ENCODE measurements around the gene RLF.

Gene RLF

GRCh38 chr1:40161125-40161887 lies at the start of gene RLF:
TSS of gene RLF (plus strand) at chr1:40161387. CDS start at chr1:40161400, 13 bp downstream.
- peak; percentile 88 for DNase-seq (ENCODE audit: low read depth)

DNA sequence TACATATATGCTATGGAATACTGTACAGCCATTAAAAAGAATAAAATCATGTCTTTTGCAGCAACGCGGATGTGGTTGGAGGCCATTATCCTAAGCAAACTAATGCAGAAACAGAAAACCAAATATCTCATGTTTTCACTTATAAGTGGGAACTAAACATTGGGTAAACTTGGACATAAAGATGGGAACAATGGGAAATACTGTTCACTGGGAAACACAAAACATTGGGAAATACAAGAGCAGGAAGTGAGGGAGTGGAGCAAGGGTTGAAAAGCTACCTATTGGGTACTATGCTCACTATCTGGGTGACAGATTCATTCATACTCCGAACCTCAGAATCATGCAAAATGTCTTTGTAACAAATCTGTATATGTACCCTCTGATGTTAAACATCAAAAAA lies 46.8 kb upstream of the RLF start:
- DNase-seq (ENCODE audit: low read depth) = no peak

- DNase-seq (ENCODE audit: low read depth) = no peak
Measured at GRCh38 chr1:40120128-40120527, 41.1 kb upstream of the RLF start.

DNA sequence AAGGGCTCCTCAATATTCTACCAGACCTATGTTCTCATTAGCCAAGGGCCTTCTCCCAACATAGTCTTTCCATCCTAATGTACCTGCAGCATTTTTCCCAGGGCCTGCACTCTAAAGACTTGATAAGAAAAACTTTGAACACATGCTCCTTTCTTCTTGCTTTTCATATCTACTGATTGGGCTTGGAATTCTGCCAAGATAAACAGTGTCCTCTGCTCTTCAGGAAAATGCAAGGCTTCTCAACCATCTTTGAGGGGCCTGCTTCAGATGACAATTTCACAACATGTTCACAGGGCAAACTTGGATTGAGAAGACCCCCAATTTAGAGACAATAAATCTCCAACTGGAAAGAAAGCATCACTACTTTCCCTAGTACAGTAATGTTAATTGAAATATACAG lies 38.3 kb upstream of the RLF start:
- DNase-seq (ENCODE audit: low read depth) = no peak

DNA sequence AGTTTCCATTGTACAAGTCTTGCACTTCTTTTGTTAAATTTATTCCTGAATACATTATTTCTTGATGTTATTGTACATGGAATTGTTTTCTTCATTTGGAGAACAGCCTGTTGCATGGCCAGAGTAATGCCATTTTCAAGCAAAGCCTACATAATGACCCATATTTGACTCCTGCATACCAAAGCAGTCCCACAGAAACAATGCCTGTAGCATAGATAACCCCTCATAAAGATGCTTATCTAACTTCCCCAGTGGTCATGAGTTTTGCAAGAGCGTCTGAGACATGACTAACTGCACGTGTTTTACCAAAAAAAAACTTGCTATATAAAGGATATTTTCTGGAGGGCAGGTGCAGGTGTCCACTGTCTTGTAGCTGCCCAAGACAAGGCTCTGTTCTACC lies 30.3 kb upstream of the RLF start:
- no peak for DNase-seq (ENCODE audit: low read depth)

- no peak for DNase-seq (ENCODE audit: low read depth)
Measured at GRCh38 chr1:40132383-40133311, 28.5 kb upstream of the RLF start.

DNA sequence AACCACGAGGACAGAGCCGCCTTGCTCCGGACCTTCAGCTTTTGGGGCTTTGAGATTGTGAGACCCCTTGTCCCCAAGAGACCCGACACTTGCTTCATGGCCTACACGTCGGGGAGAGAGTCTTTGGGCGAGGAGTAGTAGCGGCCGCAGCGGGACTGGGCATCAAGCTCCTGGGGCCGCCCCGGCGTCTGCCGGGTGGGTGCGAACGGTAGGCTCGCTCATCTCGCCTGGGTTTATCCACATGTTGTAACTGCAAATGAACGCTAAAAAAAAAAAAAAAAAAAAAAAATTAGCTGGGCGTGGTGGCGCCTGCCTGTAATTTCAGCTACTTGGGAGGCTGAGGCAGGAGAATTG lies 27.9 kb upstream of the RLF start:
- DNase-seq (ENCODE audit: low read depth) = no peak

DNA sequence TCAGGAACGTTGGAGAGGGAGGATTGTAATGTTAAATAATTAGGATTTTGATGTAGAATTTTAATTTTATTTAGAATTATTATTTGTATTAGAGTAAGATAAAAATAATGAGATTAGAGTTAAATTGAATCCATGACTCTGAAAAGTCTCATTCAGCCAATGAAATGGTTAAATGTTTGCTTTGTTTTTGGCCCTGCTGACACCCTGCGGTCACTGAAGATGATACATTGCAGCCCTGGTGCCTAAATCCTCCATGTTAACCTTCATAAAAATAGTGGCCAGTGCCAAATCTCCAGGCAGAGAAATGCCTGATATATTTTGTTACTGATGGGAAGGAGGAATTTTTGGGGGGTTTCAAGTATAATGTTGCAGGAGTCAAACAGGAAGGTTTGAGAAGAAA lies 27.3 kb upstream of the RLF start:
- DNase-seq (ENCODE audit: low read depth) = no peak

GRCh38 chr1:40140211-40140973 lies 20.8 kb upstream of the RLF start:
- DNase-seq (ENCODE audit: low read depth) = no peak

GRCh38 chr1:40141878-40142535 lies 19.2 kb upstream of the RLF start:
- DNase-seq (ENCODE audit: low read depth) = no peak

DNA sequence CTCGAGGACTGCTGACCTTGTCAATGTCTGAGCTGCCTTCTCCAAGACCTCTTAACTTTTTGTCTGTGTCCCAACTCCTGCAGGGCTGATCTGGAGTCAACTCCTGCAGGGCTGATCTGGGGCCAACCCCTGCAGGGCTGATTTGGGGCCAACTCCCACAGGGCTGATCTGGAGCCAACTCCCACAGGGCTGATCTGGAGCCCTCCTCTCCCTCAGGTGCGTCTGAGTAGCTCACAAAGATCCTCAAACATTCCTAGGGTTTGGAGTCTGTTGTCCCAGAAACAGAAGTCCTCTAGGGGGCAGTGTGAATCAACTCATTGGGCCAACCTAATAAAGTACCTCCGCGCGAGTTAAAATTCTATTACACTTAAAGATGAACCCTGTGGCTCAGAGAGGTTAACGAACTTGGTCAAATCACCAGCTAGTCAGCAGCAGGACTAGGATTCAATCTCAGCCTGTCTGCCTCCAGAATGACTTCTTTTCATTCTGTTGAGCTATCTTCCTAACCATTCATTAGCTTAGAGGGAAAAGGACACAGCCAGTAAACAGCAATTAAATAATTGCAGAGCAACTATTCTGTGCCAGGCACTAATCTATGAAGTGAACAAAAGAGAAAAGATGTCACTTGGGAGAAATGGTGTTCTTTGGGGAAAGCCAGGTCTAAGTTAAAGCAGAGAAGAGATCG lies 17.2 kb upstream of the RLF start:
- peak; percentile 32 for DNase-seq (ENCODE audit: low read depth)

- no peak for DNase-seq (ENCODE audit: low read depth)
Measured at GRCh38 chr1:40151457-40152079, 9.6 kb upstream of the RLF start.

GRCh38 chr1:40153073-40153770 lies 8.0 kb upstream of the RLF start:
- DNase-seq (ENCODE audit: low read depth) = no peak

GRCh38 chr1:40155135-40155534 lies 6.1 kb upstream of the RLF start:
- DNase-seq (ENCODE audit: low read depth) = no peak

DNA sequence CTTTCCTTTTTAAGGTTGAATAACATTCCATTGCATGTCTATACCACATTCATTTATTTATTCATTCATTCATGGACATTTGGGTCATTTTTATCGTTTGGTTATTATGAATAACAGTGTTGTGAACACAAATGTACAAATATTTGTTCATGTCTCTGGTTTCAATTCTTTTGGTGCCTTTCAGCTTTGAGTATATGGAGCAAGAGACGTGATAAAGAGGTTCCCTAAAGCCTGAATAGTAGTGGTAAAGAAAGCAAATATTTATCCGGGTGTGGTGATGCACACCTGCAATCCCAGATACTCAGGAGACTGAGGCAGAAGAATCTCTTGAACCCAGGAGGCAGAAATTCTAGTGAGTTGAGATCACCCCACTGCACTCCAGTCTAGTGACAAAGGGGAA lies 5.3 kb upstream of the RLF start:
- no peak for DNase-seq (ENCODE audit: low read depth)

- no peak for DNase-seq (ENCODE audit: low read depth)
Measured at GRCh38 chr1:40160806-40161124, 422 bp upstream of the RLF start.

GRCh38 chr1:40161888-40162397 lies 756 bp downstream of the RLF start:
- DNase-seq (ENCODE audit: low read depth) = no peak

DNA sequence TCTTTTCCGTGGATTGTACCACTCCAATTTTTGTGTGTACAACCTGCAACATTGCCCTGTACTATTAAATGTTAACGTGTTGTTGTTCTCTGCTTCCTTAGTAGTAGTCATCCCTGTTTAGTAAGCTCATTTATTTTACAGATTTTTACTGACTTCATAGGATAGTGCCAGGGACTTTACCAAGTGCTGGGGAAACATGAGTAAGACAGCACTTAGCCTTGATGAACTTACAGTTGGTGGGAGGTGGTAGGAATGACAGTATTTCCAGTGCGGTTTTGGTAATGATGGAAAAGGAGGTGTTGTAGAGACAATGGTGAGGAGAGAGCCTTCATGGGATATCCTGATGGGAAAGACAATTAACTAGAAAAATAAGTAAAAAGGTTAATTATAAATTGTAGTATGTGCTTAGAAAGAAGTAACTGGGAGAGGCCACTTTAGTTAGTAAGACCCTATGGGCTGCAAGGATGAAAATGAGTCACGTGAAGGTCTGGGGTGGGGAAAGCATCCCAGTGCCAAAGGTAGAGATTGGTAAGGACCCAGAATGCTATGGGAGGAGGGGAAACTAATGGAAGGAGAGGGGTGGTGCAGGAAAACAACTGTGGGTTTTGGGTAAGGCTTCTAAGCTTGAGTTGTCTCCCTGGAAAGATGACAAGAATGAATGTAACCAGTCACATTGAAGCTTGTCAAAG lies 1.7 kb downstream of the RLF start:
- no peak for DNase-seq (ENCODE audit: low read depth)

DNA sequence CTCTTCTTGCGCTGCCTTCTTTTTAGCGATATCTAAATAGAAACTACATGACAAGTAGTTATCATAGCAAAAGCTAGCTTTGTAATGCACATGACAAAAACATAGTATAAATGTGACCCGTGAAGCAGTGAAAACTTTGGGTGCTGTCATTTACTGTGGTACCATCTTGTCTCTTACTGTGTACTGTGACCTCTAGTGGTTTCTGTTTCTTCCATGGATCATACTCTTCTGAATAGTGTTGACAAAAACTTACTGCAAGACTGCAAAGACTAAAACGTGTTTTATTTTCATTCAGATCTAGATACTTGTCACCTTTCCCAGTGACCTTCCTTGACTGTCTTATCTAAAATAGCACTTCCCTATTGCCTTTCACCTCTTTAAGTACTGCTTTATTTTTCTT lies 6.1 kb downstream of the RLF start:
- no peak for DNase-seq (ENCODE audit: low read depth)

GRCh38 chr1:40171036-40171435 lies 9.8 kb downstream of the RLF start:
- no peak for DNase-seq (ENCODE audit: low read depth)
